HG03442 (cell line): ENCODE data around the gene TRIM2.

ENCODE experiments used
- ATAC-seq: cut with Tn5 transposase; IDR thresholded peaks from one replicate; pipeline ENCODE4 v1.9.1; 2021; ENCODE audit warnings: mild to moderate bottlenecking, moderate library complexity; ENCODE audit not compliant: unreplicated experiment

The TRIM2 gene

GRCh38 chr4:153271820-153272219, 67.6 kb downstream of the TRIM2 start:
- ATAC-seq: no peak

- ATAC-seq: no peak
These were observed 69.5 kb downstream of the TRIM2 start for GRCh38 chr4:153273751-153274150.

- no peak for ATAC-seq
These were observed 70.7 kb downstream of the TRIM2 start for GRCh38 chr4:153274967-153275366.

- ATAC-seq: no peak
These were observed 71.4 kb downstream of the TRIM2 start for GRCh38 chr4:153275380-153276276.

- no peak for ATAC-seq
These were observed 72.7 kb downstream of the TRIM2 start for GRCh38 chr4:153276971-153277370.

- no peak for ATAC-seq
These were observed 77.2 kb downstream of the TRIM2 start for GRCh38 chr4:153281476-153281875.

GRCh38 chr4:153282023-153282422, 77.8 kb downstream of the TRIM2 start:
- no peak for ATAC-seq

- ATAC-seq: no peak
These were observed 79.0 kb downstream of the TRIM2 start for GRCh38 chr4:153283260-153283659.

- ATAC-seq: no peak
These were observed 85.9 kb downstream of the TRIM2 start for GRCh38 chr4:153290134-153290533.

- no peak for ATAC-seq
These were observed 87.3 kb downstream of the TRIM2 start for GRCh38 chr4:153291562-153291961.

GRCh38 chr4:153292897-153293741, 88.9 kb downstream of the TRIM2 start:
- ATAC-seq: no peak

GRCh38 chr4:153293742-153294057, 89.5 kb downstream of the TRIM2 start:
- ATAC-seq: no peak

- ATAC-seq: no peak
These were observed 90.4 kb downstream of the TRIM2 start for GRCh38 chr4:153294631-153295030.

- no peak for ATAC-seq
These were observed 91.0 kb downstream of the TRIM2 start for GRCh38 chr4:153295131-153295755.

GRCh38 chr4:153296040-153296823, 92.0 kb downstream of the TRIM2 start:
- ATAC-seq: no peak

GRCh38 chr4:153297116-153297515, 92.9 kb downstream of the TRIM2 start:
- ATAC-seq: no peak

- no peak for ATAC-seq
These were observed 106.5 kb downstream of the TRIM2 start for GRCh38 chr4:153310793-153311192.

GRCh38 chr4:153314915-153315314, 110.7 kb downstream of the TRIM2 start:
- no peak for ATAC-seq

GRCh38 chr4:153318696-153319320, 114.6 kb downstream of the TRIM2 start:
- ATAC-seq: peak; percentile 53

- ATAC-seq: no peak
These were observed 118.5 kb downstream of the TRIM2 start for GRCh38 chr4:153322791-153323190.
